RWPE2 (cell line): ENCODE results near the gene SMAD7.

Experiments
- ATAC-seq: fragments of 200-7000 bp; cut with Tn5 transposase; 3 replicates; pipeline ENCODE4 v1.9.1; 2021; ENCODE audit warnings: low read depth
- DNase-seq: peaks from one replicate; pipeline ENCODE4 v3.0.0-alpha.2; 2020; ENCODE audit warnings: low spot score
- H3K27ac ChIP-seq: fragments of 450-650 bp; 2 replicates; pipeline ENCODE4 v1.5.1; 2017; ENCODE audit warnings: mild to moderate bottlenecking; ENCODE audit not compliant: poor library complexity, severe bottlenecking
- H3K27me3 ChIP-seq: fragments of 250-450 bp; sonication (Bioruptor Pico); 2 replicates; pipeline ENCODE4 v1.5.1; 2021; ENCODE audit warnings: mild to moderate bottlenecking, moderate library complexity; ENCODE audit not compliant: insufficient read depth, poor library complexity, severe bottlenecking
- H3K36me3 ChIP-seq: fragments of 250-450 bp; sonication (Bioruptor Pico); 2 replicates; pipeline ENCODE4 v1.5.1; 2020; ENCODE audit warnings: low read depth, mild to moderate bottlenecking, moderate library complexity
- H3K4me1 ChIP-seq: fragments of 250-450 bp; sonication (Bioruptor Pico); 2 replicates; pipeline ENCODE4 v1.5.1; 2021; ENCODE audit warnings: mild to moderate bottlenecking, moderate library complexity; ENCODE audit not compliant: insufficient read depth, poor library complexity, severe bottlenecking
- H3K4me3 ChIP-seq: fragments of 250-450 bp; sonication (Bioruptor Pico); 2 replicates; pipeline ENCODE4 v1.5.1; 2021; ENCODE audit warnings: mild to moderate bottlenecking, moderate library complexity; ENCODE audit not compliant: severe bottlenecking
- H3K9me3 ChIP-seq: fragments of 250-450 bp; sonication (Bioruptor Pico); 2 replicates; pipeline ENCODE4 v1.5.1; 2021; ENCODE audit warnings: mild to moderate bottlenecking, moderate library complexity; ENCODE audit not compliant: severe bottlenecking
- CTCF ChIP-seq: fragments of 450-650 bp; IDR thresholded peaks from one replicate; pipeline ENCODE4 v1.5.1; 2017; ENCODE audit warnings: mild to moderate bottlenecking, moderate library complexity; ENCODE audit not compliant: poor library complexity, severe bottlenecking

SMAD7 gene

DNA sequence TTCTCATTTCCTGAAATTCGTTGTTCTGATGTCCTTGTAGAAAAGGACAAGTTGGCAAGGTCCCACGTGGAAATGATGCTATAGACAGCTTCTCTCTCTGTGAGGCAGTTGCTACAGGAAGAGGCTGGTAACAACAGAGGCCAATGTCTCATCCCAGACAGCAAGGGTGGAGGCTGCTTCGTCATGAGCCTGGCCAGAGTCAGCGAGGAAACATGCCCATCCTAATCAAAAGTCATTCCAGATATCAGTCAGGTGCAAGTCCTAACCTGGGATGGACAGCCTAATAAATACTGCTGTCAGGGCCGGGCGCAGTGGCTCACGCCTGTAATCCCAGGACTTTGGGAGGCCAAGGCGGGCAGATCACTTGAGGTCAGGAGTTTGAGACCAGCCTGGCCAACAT, 6.4 kb upstream of the SMAD7 start:
- ATAC-seq, result no peak
- Histone ChIP-seq H3K27ac (peak overlapping the region; percentile 98), H3K36me3 (no peaks in the 10 kb centered on the region), H3K27me3 (no peaks in the 10 kb centered on the region), H3K4me3 (no peak overlapping the region), H3K9me3 (no peaks in the 10 kb centered on the region), H3K4me1 (peaks cover 38% of the 10 kb centered on the region)
- no peak for TF ChIP-seq CTCF
- no peak for DNase-seq

GRCh38 chr18:48956356-48956755, 5.6 kb upstream of the SMAD7 start:
- peaks cover 38% of the 10 kb centered on the region for H3K4me1 ChIP-seq
- no peak for TF ChIP-seq CTCF

DNA sequence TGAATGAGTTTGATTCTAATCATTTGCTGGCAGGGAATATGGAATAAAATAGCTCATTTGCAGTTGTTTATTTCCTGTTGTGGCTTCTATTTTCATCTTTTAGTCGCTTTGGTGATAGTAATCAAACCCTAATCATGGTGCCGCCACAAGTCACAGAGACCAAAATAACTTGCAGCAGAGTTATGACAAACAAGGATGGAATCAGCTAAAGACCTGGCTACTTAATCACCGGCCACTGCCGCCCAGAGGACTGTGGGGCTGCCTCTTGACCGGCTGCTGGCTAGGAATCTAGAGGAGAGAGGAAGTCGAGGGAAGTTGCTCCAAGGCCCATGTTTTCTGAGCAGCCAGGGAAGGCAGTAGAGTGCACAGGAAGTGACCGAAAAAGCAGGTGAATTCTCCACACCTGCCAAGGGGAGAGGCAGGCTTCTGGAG, 5.1 kb upstream of the SMAD7 start:
- H3K4me1 ChIP-seq, result peaks cover 36% of the 10 kb centered on the region
- no peaks in the 10 kb centered on the region for H3K27me3 ChIP-seq
- H3K36me3 ChIP-seq, result no peaks in the 10 kb centered on the region
- peak overlapping the region; percentile 98 for H3K27ac ChIP-seq
- ATAC-seq (peak; percentile 7; the same call in 1 of the 3 replicates), DNase-seq (no peak)
- no peaks in the 10 kb centered on the region for H3K9me3 ChIP-seq
- H3K4me3 ChIP-seq, result no peak overlapping the region
- TF ChIP-seq CTCF, result peak; percentile 24

More at GRCh38 chr18:48956356-48956755, 5.6 kb upstream of the SMAD7 start:
- Histone ChIP-seq H3K27ac (peak overlapping the region; percentile 98), H3K27me3 (no peaks in the 10 kb centered on the region), H3K9me3 (no peaks in the 10 kb centered on the region), H3K4me3 (no peak overlapping the region), H3K36me3 (no peaks in the 10 kb centered on the region)
- ATAC-seq, result no peak
- no peak for DNase-seq

GRCh38 chr18:48954886-48955819, 4.4 kb upstream of the SMAD7 start:
- peaks cover 29% of the 10 kb centered on the region for H3K4me1 ChIP-seq
- no peaks in the 10 kb centered on the region for H3K36me3 ChIP-seq
- H3K27me3 ChIP-seq, result no peaks in the 10 kb centered on the region
- no peaks in the 10 kb centered on the region for H3K9me3 ChIP-seq
- ATAC-seq (peak; percentile 59), DNase-seq (no peak)
- H3K27ac ChIP-seq, result peak overlapping the region; percentile 98
- no peak overlapping the region for H3K4me3 ChIP-seq
- no peak for TF ChIP-seq CTCF

DNA sequence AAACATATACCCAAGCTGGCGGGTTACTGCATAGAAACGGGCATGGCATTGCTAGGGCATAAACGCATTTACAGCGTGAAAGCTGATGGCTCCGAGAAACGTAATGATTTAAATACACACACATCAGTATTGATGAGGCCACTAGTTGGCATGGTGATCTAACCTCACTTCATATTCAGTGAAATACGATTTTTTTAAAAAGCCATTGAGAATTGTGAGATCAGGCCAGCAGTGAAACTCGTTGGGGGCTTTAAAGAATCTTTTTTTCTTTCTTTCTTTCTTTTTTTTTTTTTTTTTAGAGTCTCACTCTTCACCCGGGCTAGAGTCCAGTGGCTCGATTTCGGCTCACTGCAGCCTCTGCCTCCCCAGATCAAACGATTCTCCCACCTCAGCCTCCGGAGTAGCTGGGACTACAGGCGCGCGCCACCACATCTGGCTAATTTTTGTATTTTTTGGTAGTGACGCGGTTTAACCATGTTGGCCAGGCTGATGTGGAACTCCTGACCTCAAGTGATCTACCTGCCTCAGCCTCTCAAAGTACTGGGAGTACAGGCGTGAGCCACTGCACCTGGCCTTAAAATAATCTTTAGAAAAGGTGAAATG, 2.4 kb upstream of the SMAD7 start:
- H3K27me3 ChIP-seq, result no peaks in the 10 kb centered on the region
- peaks cover under 1% of the 10 kb centered on the region; the same call in 1 of the 2 replicates for H3K36me3 ChIP-seq
- peaks cover 28% of the 10 kb centered on the region for H3K4me1 ChIP-seq
- no peak for ATAC-seq
- H3K27ac ChIP-seq, result peak overlapping the region; percentile 98
- no peak for TF ChIP-seq CTCF
- peak overlapping the region; percentile 40 for H3K4me3 ChIP-seq
- H3K9me3 ChIP-seq, result no peaks in the 10 kb centered on the region
- DNase-seq, result no peak
